T-helper 2 cell treated with Interferon-gamma antibody and Interleukin-4, amounts not matched to agents 5 μg/mL and 100 μg/mL, for 36 hours (primary cell): ENCODE results near the gene CDC25C.

ENCODE experiments used
- DNase-seq: peaks from one replicate; pipeline ENCODE4 v3.0.0; 2021; ENCODE audit warnings: low spot score
- H3K27ac Mint-ChIP-seq: one replicate; pipeline ENCODE4 v1.8.0; 2021; ENCODE audit warnings: mild to moderate bottlenecking, mixed read lengths
- H3K27me3 Mint-ChIP-seq: one replicate; pipeline ENCODE4 v1.8.0; 2021; ENCODE audit warnings: low read depth, mixed read lengths
- H3K36me3 Mint-ChIP-seq: one replicate; pipeline ENCODE4 v1.8.0; 2021; ENCODE audit warnings: low read depth, mixed read lengths
- H3K4me1 Mint-ChIP-seq: one replicate; pipeline ENCODE4 v1.8.0; 2021; ENCODE audit warnings: low read depth, mixed read lengths
- H3K4me3 Mint-ChIP-seq: one replicate; pipeline ENCODE4 v1.8.0; 2022; ENCODE audit warnings: mild to moderate bottlenecking, moderate library complexity, mixed read lengths
- H3K9me3 Mint-ChIP-seq: one replicate; pipeline ENCODE4 v1.8.0; 2021; ENCODE audit warnings: mixed read lengths

The CDC25C gene

DNA sequence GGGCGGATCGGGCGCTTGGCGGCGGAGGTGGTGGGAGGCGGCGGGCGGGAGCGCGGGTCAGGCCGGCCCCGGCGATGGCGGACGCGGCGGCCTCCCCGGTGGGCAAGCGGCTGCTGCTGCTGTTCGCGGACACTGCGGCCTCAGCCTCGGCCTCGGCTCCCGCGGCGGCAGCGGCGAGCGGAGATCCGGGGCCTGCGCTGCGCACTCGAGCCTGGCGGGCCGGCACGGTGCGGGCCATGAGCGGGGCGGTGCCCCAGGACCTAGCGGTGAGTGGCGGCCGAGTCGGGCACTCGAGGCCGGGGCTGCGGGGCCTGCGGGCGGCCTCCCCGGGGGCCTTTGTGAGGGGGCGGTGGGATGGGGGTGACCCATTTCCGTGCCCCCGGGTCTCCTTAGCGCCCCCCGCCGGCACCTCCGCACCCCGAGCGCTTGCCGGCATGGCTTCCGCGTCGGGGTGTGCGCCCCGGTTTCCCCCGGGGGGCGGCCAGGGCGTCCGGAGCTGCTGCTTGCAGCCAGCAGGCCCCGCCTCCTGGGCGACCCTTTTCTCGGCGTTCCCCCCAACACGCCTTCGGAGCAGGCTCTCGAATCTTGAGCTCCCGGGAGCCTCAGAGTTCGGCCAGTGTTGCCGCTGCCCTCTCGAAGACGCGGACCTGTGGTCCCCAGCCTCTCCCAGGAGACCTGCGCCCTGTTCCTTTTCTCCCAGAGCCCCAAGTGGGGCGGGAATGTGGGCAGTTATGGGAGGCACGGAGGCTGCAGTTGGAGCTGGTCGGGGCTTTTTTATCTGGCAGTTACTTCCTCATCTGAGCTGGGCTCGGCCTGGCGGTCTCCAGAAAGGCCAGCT is 21.3 kb upstream of the CDC25C start:
- peaks cover 7% of the 10 kb centered on the region for H3K9me3 Mint-ChIP-seq
- DNase-seq, result peak; percentile 74
- H3K36me3 Mint-ChIP-seq, result peaks cover 19% of the 10 kb centered on the region
- peak overlapping the region; percentile 96 for H3K27ac Mint-ChIP-seq
- peak overlapping the region; percentile 88 for H3K4me3 Mint-ChIP-seq
- H3K27me3 Mint-ChIP-seq, result no peaks in the 10 kb centered on the region
- H3K4me1 Mint-ChIP-seq, result peaks cover 27% of the 10 kb centered on the region

DNA sequence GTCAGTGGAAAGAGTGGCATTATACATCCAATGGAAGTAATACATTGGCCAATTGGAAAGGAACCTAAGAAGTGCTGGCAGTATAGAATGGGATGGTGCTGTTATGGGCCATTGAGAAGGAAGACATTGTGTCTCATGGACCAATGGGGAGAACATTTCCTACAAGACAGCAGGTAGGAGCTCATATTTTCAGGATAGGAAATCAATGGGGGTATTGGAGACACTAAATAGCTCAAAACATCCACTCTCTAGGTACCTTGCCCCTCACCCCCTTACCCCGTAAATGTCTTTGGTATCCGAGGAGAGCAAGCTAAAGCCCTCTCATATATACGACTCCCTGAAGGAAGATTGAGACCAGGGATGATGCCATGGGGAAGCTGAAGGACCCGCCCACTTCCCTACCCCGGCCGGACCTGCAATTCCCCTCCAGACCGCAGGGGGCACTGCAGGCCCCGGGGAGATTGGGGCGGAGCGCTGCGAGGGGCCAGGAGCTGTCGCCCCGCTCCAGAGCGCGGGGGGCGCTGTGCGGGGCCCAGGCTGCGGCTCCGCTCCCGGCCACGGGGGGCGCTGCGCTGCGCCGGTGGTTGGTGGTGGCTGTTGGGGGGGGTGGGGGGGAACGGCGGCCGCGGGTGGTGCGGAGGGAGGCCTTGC is 20.6 kb upstream of the CDC25C start, which contains the start of gene KDM3B:
Gene KDM3B, plus strand, starts transcription at position 615 of the 651 bp plus-strand sequence. CDS start 111 bp downstream, outside the sequence.
- DNase-seq, result peak; percentile 94
- peaks cover 7% of the 10 kb centered on the region for H3K9me3 Mint-ChIP-seq
- peaks cover 27% of the 10 kb centered on the region for H3K4me1 Mint-ChIP-seq
- H3K27ac Mint-ChIP-seq, result peak within 1 kb of the TSS; percentile 96
- H3K4me3 Mint-ChIP-seq, result peak within 1 kb of the TSS; percentile 88
- H3K36me3 Mint-ChIP-seq, result peaks cover 25% of the 10 kb centered on the region
- H3K27me3 Mint-ChIP-seq, result no peaks in the 10 kb centered on the region

DNA sequence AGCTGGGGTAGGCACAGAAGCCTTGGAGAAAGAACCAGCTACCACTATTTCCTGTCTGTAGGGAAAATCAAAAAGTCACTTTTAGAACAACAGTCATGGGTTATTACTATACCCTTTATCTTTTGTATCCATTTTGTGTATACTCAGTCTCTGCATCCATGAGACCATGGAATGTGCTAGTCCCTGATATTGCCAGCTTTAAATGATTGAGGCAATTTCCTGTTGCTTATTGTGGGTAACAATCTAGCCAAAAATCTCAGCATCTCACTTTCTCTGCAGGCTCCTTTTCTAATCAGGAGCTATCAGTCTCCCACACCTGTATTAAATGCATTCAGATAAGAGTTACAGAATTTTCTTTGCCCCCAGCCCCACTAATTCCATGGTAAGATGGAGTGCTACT is 19.9 kb upstream of the CDC25C start:
- H3K9me3 Mint-ChIP-seq, result peaks cover 7% of the 10 kb centered on the region
- no peak for DNase-seq
- H3K27me3 Mint-ChIP-seq, result no peaks in the 10 kb centered on the region
- H3K4me3 Mint-ChIP-seq, result peak overlapping the region; percentile 49
- H3K27ac Mint-ChIP-seq, result peak overlapping the region; percentile 56
- H3K4me1 Mint-ChIP-seq, result peaks cover 27% of the 10 kb centered on the region
- H3K36me3 Mint-ChIP-seq, result peaks cover 31% of the 10 kb centered on the region

DNA sequence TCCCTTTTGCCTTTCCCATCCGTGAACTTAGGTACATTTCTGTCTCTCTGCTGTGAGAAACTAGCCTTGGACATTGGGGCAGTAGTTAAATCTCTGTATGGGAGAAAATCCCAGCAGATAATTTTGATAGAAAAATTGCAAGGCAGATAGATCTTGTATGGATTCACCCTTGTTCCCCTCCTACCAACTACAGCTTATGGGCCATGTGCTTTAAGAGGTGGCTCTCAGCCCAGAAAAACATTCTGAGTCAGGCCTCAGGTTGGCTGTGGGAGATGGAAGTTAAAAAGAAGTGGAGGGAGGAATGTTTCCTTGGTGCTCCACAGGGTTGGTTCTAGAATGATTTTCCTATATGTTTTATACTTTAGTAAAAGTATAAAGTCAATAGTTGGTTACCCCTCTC is 19.5 kb upstream of the CDC25C start:
- Mint-ChIP-seq H3K27ac (no peak overlapping the region), H3K4me3 (no peak overlapping the region), H3K9me3 (peaks cover 7% of the 10 kb centered on the region), H3K4me1 (peaks cover 25% of the 10 kb centered on the region), H3K36me3 (peaks cover 33% of the 10 kb centered on the region), H3K27me3 (no peaks in the 10 kb centered on the region)
- DNase-seq, result no peak

DNA sequence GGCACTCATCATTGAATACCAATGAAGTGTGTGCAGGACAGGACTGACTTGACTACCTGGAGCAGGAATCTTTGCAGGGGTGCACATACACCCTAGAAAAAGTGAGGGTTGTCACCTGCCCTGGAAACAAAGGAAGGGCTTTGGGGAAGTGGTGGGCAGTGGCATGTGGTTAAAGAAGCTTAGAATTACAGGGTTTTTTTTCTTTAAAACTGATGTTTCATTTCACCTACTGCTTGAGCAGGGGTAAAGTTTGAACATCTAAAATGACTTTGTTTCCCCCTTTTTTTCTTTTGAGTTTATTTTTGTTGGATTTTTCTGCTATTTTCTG is 18.9 kb upstream of the CDC25C start:
- H3K9me3 Mint-ChIP-seq, result peaks cover 7% of the 10 kb centered on the region
- H3K27ac Mint-ChIP-seq, result no peak overlapping the region
- no peak for DNase-seq
- H3K36me3 Mint-ChIP-seq, result peaks cover 38% of the 10 kb centered on the region
- H3K4me3 Mint-ChIP-seq, result no peak overlapping the region
- H3K4me1 Mint-ChIP-seq, result peaks cover 22% of the 10 kb centered on the region
- no peaks in the 10 kb centered on the region for H3K27me3 Mint-ChIP-seq

DNA sequence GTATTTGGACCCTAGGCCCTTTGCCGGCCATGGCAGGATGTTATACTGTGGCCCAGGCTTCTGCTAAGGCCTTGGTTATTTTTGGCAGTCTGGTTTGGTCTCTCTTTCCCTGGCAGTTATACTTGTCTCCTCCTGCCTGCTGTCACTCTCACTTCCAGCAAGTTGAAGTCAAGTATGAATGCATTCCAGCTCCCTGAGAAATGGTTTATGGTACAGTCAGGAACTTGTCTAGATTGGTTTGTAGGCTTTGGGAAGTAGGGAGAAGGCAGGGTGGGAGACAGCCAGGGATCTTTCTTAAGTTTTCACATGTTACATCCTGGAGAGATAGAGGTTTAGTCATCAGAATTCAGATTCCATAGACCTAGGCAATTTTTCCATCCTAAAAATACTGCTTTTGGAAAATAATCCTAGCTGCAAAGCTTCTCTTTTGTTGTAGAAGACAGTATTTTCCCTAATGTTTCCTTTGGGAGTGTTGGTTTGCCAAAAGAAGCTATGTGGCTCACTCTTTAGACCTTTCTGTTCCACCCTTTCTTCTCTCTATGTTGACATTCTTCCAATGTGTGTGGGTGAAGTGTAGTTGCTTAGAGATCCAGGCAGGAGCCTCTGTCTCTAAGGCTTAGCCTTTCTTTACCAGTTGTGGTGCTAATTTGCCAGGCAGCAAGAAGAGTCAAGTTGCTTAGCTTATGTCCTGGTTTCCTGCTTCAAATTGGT is 18.4 kb upstream of the CDC25C start:
- Mint-ChIP-seq H3K27me3 (no peaks in the 10 kb centered on the region), H3K4me3 (no peak overlapping the region), H3K27ac (no peak overlapping the region), H3K9me3 (peaks cover 7% of the 10 kb centered on the region), H3K4me1 (peaks cover 17% of the 10 kb centered on the region), H3K36me3 (peaks cover 39% of the 10 kb centered on the region)
- no peak for DNase-seq

DNA sequence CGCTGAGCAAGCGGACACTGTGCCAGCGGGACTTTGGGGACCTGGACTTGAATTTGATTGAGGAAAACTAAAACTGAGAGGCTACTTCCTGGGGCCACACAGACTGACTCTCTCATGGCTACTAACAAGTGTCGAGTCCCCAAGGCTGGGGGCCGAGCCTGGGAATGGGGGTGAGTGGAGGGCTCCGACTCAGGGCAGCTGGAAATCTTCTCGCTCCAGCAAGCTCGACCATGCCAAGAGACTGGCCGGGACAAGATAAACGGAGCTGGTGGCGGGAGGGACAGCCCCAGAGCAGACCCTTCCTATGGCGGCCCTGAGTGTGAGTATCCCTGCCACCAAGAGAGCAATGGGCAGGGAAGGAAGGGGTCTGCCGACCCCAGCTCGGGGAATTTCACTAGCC is 15.3 kb upstream of the CDC25C start:
- H3K9me3 Mint-ChIP-seq, result peaks cover 3% of the 10 kb centered on the region
- peaks cover 3% of the 10 kb centered on the region for H3K4me1 Mint-ChIP-seq
- H3K36me3 Mint-ChIP-seq, result peaks cover 47% of the 10 kb centered on the region
- H3K27me3 Mint-ChIP-seq, result no peaks in the 10 kb centered on the region
- H3K27ac Mint-ChIP-seq, result no peak overlapping the region
- DNase-seq, result no peak
- no peak overlapping the region for H3K4me3 Mint-ChIP-seq

DNA sequence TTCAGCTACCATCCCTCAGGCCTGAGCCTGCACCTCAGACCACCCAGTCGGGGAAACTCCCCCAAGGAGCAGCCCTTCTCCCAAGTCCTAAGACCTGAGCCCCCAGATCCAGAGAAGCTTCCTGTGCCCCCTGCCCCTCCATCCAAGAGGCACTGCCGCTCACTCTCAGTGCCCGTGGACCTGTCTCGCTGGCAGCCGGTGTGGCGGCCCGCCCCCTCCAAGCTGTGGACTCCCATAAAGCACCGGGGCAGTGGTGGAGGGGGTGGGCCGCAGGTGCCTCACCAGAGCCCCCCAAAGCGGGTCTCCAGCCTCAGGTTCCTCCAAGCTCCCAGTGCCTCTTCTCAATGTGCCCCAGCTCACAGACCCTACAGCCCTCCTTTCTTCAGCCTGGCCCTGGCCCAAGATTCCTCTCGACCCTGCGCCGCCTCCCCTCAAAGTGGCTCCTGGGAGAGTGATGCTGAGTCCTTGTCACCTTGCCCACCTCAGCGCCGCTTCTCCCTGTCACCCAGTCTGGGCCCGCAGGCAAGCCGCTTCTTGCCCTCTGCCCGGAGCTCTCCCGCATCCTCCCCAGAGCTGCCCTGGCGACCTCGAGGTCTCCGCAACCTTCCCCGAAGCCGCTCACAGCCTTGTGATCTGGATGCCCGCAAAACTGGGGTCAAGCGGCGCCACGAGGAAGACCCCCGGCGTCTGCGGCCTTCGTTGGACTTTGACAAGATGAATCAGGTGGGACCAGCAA is 13.5 kb upstream of the CDC25C start:
- H3K9me3 Mint-ChIP-seq, result no peaks in the 10 kb centered on the region
- H3K4me3 Mint-ChIP-seq, result no peak overlapping the region
- peaks cover 6% of the 10 kb centered on the region for H3K4me1 Mint-ChIP-seq
- no peak overlapping the region for H3K27ac Mint-ChIP-seq
- no peaks in the 10 kb centered on the region for H3K27me3 Mint-ChIP-seq
- no peak for DNase-seq
- peaks cover 43% of the 10 kb centered on the region for H3K36me3 Mint-ChIP-seq

DNA sequence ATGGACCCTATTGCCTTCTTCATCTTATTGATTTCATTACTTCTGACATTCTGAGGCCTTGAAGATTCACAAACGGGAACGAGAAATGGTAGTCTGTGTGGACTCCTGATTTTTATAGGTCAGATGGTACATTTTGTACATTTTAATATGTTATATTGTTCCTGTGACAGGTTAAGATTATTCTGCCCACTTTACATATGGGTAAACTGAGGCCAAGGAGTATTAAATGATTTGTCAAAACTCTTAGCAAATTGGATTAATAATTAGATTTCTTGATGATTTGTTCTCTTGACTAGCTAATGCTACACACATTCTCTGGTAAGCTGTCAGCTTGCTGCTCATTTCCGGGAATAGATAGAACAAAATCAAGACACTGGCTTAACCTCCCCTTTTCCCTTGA is 8.4 kb upstream of the CDC25C start:
- Mint-ChIP-seq H3K27me3 (no peaks in the 10 kb centered on the region), H3K4me3 (peak overlapping the region; percentile 85), H3K4me1 (peaks cover 29% of the 10 kb centered on the region), H3K9me3 (no peaks in the 10 kb centered on the region), H3K27ac (peak overlapping the region; percentile 28), H3K36me3 (peaks cover 22% of the 10 kb centered on the region)
- DNase-seq, result no peak

DNA sequence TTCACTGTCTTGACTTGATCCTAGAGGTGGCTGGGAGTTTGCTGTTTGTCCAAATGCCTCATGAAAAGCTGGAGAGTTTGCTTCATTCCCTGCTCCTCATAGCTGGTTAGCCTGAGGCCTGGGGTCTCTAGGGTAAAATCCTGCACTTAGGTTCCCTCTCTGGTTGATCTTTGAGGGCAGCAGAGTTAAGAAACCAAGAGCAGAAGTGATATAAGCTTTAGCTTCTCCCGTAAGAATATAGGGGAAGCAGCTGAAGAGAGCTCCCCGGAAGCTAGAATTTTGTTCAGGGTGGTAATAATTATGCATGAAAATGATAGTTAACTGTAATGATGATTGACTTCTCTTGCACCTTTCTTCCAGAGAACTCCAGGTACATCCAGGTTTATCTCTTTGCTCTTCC is 7.9 kb upstream of the CDC25C start:
- Mint-ChIP-seq H3K9me3 (no peaks in the 10 kb centered on the region), H3K27me3 (no peaks in the 10 kb centered on the region), H3K4me3 (peak overlapping the region; percentile 85), H3K4me1 (peaks cover 31% of the 10 kb centered on the region), H3K36me3 (peaks cover 18% of the 10 kb centered on the region), H3K27ac (peak overlapping the region; percentile 93)
- DNase-seq, result no peak

DNA sequence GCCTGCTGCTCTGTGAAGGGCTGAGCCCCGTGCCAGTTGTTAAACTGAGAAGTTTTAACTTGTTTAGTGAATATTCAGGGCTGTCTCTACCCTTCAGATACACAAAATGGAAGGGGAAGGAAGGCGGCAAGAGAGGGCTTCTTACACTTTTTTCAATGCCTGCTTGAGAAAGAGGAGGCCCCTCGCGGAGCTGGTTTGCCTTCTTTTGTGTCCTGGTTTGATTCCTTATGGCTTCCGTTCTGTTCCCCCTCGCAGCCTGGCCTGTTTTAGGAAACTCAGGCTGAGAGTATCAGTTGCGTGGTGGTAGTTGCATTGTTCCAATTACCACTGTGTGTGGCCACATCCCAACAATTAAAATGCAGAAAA is 7.5 kb upstream of the CDC25C start:
- Mint-ChIP-seq H3K27me3 (no peaks in the 10 kb centered on the region), H3K4me3 (peak overlapping the region; percentile 85), H3K4me1 (peaks cover 31% of the 10 kb centered on the region), H3K36me3 (peaks cover 15% of the 10 kb centered on the region), H3K27ac (peak overlapping the region; percentile 93), H3K9me3 (no peaks in the 10 kb centered on the region)
- no peak for DNase-seq

DNA sequence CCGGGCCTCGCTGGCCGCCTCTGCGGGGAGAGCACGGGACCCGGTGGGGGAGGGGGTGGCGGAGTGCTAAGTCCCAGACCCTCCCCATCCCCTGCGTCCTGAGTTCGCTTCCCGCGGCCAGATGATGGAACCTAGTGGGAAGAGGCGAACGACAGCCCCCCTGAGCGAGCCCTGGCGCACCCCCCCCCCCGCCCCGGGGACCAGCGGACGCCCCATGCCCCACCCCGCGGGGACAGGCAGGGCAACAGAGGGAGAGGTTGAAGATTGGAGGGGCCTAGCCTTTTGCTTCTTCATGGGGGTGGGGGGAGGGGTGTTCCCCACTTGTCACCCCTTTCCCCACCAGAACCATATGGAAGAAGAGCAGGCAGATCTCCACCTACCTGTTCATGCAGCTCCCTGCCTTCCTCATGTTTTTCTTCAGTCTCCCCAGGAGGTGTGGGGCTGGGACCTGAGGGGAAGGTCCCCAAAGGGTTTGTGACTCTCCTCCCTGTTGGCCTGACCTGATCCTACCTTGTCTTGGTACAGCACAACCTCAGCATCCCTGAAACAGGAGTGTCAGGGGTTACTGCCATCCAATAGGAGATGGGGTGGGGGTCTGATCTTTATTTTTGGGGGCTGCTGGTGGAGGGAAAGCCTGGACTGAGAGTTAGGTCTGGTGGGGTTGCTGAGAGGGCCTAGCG is 6.9 kb upstream of the CDC25C start:
- Mint-ChIP-seq H3K4me3 (peak overlapping the region; percentile 85), H3K9me3 (no peaks in the 10 kb centered on the region), H3K36me3 (peaks cover 10% of the 10 kb centered on the region), H3K27ac (peak overlapping the region; percentile 98), H3K4me1 (peaks cover 31% of the 10 kb centered on the region), H3K27me3 (no peaks in the 10 kb centered on the region)
- no peak for DNase-seq

DNA sequence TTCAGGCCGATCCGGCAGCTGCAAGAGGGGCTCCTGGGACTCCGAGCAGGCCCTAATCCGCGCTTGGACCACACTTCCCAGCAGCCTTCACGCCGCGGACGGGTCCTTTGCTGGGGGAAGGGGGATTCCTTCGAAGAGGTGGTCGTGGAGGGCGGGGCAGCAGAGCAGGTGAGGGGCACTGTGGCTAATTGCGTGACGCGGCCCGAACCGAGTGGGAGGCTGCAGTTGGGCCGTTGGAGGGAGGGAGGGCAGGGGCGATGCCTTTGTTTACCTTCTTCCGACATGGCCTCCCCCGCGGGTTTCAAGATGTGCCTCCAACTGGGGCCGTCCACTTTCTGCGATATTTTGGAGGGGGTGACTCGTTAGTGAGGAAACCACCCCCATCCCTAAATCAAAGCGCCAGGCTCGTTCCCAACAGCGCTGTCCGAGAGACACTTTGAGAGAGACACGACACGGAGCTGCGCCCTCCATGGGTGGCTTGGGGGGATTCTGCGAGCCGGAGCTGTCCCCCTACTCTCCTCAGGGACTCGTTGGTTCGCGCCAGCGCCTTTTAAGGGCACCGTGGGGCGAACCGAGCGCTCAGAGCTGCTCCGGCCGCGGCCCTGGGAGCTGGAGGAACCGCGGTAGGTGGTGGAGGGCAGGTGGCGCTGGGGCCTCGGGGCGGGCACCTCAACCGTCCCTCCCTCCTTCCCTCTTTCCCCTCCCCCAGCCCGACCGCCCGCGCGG is 6.2 kb upstream of the CDC25C start, which contains the start of gene FAM53C:
Gene FAM53C, plus strand, starts transcription at position 582 of the 726 bp plus-strand sequence. CDS start 3,070 bp downstream, outside the sequence.
- no peaks in the 10 kb centered on the region for H3K27me3 Mint-ChIP-seq
- peak within 1 kb of the TSS; percentile 93 for H3K4me3 Mint-ChIP-seq
- peak; percentile 91 for DNase-seq
- H3K9me3 Mint-ChIP-seq, result no peaks in the 10 kb centered on the region
- peaks cover 31% of the 10 kb centered on the region for H3K4me1 Mint-ChIP-seq
- H3K36me3 Mint-ChIP-seq, result peaks cover 9% of the 10 kb centered on the region
- H3K27ac Mint-ChIP-seq, result peak within 1 kb of the TSS; percentile 98
